NCI-H187 (cell line): ENCODE measurements around the gene DAPK2.

Source experiments
- DNase-seq, 2 experiments: peaks; one replicate each; lab custom pipeline; 2025; lab: John Stamatoyannopoulos, UW

DAPK2 gene

DNA sequence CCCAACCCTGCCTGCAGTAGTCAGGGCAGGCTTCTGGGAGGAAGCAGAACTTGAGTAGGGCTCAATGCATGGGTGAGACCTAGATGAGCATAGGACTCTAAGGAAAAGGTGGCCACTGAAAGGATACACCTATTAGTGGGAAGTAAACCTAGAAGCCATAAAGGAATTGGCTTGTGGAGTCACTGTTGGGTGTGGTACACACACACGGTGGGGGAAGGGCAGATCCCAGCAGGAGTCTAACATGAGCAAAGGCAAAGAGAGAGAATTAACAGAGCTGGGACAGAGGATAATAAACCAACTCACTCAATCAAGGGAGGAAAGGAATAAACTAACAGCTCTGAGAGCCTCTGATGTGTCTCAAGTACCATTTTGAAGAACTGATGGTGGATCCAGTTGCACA is 23.1 kb downstream of the DAPK2 start:
- DNase-seq: no peak

DNA sequence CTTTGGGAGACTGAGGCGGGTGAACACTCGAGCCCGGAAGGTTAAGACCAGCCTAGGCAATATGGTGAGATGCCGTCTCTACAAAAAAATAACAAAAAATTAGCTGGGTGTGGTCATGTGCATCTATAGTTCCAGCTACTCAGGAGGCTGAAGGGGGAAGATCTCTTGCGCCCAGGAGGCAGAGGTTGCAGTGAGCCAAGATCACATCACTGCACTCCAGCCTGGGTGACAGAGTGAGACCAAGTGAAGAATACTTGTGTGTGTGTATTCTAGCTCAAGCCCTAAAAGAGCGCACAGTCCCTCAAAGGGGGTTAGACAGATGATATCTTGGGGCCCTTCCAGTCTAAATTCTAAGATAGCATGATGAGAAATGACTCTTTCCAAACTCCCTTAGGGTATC is 23.7 kb downstream of the DAPK2 start:
- no peak for DNase-seq

- no peak for DNase-seq
Measured at GRCh38 chr15:64019764-64020163, 26.5 kb downstream of the DAPK2 start.

DNA sequence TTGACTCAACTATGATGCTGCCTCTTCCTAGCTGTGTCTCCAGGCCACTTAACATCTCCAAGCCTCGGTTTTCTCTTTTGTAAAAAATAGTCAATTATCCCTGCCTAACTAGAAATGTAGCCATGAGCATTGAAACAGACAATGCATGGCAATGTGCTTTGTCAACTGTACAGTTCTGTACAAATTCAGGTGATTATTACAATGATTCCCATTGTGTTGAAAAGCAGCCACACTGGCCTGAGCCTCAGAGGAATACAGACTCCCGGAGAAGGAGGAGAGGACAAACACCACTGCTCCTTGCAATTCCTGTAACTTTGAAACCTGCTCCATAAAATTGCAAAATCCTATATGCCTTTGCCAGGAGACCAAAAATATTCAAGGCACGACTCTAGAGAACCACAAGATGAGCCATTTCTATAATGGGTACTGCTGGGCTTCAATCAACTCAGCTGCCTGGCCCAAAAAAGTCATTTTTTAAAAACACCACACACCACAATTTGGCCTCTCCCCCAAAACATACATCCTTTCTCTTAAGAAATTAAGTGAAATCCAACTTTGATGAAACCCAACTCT is 28.6 kb downstream of the DAPK2 start:
- no peak for DNase-seq

- DNase-seq: no peak
Measured at GRCh38 chr15:64017082-64017588, 29.1 kb downstream of the DAPK2 start.

- DNase-seq: no peak
Measured at GRCh38 chr15:64016257-64016656, 30.0 kb downstream of the DAPK2 start.

GRCh38 chr15:64014995-64015394 is 31.3 kb downstream of the DAPK2 start:
- DNase-seq: no peak

DNA sequence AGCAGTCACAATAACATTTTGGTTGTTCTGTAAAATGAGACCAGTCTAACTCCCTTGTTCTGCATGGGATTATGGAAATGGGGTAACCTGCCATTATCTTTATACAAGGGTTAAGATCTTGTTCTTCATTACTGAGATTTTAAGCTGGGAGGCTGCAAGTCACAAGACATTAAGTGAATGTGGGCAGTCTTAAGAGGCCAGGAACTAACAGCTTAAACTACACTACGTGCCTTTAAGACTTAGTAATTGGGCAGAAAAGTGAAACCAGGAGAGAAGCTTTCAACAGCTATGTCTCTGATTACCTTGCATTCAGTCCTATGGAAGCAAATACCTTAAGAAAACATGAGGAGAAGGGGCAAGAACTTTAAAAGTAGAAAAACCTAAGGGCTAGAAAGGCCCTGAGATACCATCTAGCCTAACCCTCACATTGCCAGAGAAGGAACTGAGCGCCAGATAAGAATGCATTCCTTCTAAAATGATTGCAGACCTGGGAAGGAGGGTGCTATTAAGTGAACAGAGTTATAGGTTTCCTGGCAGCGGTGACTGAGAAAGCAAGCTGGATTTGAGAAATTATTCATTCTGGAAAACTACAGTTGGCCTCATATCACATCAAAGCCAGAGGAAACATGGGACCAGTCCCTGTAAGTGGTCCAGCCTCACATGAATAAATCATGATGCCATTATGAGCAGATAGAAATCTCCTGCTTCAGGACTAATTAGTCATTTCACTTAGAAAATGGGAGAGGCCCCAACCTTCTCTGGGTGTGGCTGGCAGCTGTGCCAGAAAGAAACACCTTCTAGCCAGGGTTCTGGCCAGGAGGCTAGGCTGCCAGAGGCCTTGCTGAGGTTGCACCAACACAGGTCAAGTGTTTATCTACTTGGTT is 32.9 kb downstream of the DAPK2 start:
- DNase-seq: no peak

DNA sequence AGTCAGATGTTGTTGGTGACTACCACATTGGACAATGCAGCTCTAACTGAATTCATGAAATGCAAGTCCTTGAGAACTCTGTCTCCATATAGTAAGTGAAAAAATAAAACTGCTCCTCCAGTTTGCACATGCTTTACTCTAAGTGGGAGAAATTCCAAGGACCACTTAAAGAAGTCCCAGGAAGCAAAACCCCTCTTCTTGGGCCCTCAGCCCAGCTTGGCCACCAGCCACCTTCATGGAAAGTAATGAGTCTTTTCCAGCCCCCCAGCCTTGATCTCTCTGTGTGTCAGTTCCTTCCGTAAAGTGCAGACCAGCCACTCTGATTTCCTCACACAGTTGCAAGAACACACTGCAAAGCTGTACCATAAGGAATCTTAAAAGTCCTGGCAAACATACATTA is 34.5 kb downstream of the DAPK2 start:
- DNase-seq: no peak

DNA sequence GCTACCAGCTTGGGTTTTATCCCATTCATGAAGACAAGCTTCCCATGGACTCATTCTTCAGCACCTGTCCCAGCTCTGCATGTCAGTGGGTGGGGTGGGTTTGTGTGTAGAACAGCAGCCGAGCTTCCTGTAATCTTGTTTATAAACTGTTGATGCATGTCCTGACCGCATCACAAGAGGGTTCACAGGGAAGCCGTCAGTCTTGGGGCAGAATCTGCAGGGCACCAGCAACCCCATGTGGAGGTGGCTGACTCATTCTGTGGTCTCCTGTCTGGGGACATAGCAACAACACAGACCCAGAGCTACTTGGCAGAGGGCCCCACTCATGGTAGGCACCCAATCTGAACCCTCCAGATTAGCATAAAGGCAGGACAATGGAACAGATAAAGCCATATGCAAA is 35.6 kb downstream of the DAPK2 start:
- no peak for DNase-seq

DNA sequence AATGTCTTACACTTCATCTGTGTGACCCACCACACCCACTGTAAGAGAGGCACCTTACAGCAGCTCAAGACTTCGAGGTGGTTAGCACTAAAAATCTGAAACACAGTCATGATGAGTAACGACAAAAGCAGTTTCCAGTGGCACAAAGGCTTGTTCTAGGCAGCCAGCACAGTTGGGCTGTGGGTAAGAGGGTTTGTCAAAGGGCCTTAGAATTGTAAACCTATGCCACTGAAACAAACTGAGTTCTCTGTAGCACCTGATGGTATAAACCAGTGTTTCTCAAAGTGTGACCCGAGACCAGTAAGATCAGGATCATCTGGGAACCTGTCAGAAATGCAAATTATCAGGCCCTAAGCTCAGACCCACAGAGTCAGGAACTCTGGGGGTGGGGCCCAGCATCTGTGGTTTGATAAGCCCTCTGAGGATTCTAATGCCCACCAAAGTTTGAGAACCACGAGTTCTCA is 36.5 kb downstream of the DAPK2 start:
- DNase-seq: no peak

GRCh38 chr15:64009241-64009640 is 37.0 kb downstream of the DAPK2 start:
- DNase-seq: no peak

DNA sequence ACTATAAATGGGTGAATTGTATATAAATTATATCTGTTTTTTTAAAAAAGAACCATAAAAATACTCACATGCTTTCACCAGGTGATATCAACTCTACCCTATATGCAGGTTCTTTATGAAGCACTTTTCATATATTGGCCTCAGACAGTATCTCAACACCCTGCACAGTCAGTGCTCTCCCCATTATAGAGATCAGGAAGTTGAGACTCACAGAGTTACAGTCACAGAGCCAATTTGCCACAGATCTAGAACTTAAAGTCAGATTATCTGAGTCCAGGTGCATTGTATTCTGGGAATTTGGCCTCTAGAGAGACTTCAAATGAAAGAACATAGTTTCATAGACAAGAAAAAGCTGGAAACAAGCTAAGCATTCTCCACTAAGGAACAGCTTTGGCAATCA is 38.1 kb downstream of the DAPK2 start:
- no peak for DNase-seq

DNA sequence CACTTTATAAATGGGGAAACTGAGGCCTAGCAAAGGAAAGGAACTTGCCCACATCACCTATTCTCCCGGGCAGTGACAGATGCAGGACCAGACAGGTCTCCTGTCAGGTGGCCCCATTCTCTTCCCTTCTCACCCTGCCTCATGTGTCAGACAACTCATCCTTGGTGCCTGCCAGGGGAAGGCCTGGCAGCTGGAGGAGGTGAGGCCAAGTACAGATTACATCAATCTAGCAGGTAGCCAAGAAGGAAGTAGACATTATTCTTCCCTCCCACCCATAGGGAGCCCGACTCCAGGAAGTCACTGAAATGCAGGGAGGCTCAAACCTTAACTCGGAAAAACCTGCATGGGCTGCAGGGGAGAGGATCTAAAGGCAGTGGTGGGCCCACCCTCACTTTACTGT is 39.6 kb downstream of the DAPK2 start:
- DNase-seq: no peak

GRCh38 chr15:64004587-64004986 is 41.7 kb downstream of the DAPK2 start:
- no peak for DNase-seq

DNA sequence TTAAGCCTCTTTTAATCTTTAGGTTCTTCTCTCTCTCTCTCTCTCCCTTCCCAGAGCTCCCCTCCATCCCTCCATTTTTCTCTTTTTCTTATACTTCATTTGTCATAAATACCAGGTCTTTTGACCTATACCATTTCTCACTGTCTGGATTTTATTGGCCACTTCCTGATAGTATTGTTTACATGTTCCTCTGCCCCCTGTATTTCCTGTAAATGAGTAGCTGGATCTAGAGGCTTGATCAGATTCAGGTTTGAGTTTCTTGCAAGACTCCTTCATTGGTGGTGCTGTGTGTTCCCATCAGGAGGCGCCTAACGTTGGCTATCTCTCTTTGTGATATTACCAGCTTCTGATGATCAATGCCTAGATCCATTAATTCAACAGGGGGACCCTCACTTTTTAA is 42.2 kb downstream of the DAPK2 start:
- no peak for DNase-seq

DNA sequence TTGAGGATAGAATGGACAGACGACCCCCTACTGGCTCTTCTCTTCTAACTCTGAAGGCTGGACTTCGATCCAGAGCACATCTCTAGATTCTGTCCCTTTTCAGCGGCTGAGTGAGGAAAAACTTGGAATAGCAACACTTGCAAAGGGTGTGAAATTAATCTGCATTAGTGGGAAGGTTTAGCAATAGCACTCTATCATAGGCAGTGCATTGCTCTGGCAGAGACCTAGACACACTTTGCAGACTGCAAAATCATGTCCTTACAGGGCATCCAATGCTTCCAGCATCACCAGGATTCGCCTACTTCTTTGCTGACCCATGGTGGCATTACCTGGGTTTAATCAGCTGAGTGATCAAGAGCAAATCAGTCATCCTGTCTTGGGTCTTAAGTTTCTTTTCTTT is 43.1 kb downstream of the DAPK2 start:
- DNase-seq: no peak

DNA sequence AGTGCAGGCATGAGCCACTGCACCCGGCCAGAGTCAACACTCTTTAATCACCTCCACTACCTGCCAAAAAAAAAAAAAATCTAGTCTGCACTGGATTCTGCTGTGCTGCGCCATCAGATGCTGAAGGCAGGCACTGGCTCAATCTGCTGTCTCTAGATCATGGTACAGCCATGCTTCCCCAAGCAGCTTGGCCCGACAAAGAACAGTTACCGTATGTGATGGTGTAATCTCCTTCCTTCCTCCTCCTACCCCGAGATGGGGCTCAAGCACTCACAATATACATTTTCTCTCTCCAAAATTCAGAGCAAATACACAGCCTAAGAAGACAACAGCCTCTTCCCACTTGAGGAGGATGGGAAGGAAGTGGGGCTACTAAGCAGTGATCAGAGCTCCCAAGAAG is 45.1 kb downstream of the DAPK2 start:
- DNase-seq: no peak

GRCh38 chr15:64000183-64000951 is 45.9 kb downstream of the DAPK2 start:
- no peak for DNase-seq

DNA sequence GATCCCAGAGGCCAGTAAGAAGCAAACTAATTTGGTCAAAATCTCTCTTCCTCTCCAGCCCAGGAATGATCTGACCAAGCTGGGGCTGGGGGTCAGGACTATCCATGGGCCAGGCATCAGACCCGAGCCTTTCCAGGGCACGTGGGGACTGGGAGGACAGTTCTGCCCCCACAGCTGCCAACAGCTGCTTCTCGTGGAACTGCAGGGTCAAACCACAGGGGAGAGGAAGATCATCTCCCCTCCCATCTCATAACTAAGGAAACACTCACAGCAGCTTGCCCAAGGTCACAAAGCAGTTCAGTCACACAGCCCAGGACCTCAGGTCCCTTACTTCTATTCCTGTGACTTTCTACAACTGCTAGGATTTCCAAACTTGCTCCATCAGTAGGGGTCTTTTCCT is 47.1 kb downstream of the DAPK2 start:
- DNase-seq: no peak

GRCh38 chr15:63998489-63998888 is 47.8 kb downstream of the DAPK2 start:
- no peak for DNase-seq

GRCh38 chr15:63997715-63998442 is 48.4 kb downstream of the DAPK2 start:
- DNase-seq: no peak
